ENCODE data around the gene UCP2. TPM values are rescaled to one million over a fixed set of nuclear protein-coding genes. Genes with fewer than 3 reads are reported as not detected.

Gene UCP2
- total RNA-seq, 1 donor from 2014 or later = 69.2 TPM

DNA sequence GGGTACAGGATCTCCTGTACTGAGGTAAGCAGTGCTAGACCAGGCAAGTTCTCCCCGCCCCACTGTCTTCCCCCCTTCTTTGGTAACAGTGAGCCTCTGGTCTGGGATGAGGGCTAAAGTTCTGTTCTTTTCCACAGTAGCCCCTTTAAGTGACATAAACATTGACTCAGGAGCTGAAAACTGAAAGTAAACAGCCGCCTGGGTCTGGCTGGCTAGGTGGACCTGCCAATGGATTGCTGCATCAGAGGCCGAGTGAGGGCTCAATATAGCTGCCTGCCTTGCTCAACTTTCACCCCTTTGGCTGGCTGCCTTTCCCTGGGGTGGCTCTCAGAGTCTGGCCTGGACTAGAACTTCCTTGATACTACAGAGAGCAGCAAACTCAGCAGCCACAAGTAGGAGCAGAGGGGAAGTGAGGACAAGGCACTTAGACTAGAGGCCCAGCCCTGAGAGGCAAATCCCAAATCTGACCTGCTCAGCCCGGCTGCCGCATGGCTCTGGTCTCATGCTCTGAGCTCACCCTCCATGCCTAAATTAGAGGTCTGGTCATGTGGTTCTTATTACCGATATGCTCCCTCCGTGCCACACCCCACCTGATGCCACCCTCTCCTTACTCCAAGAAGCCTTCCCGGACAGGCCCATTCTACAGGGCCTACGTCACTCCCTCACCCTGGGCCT is 35.8 kb upstream of the UCP2 start:
- H3K4me2 ChIP-seq = no peak overlapping the region
- no peak overlapping the region for H3K27ac Mint-ChIP-seq

DNA sequence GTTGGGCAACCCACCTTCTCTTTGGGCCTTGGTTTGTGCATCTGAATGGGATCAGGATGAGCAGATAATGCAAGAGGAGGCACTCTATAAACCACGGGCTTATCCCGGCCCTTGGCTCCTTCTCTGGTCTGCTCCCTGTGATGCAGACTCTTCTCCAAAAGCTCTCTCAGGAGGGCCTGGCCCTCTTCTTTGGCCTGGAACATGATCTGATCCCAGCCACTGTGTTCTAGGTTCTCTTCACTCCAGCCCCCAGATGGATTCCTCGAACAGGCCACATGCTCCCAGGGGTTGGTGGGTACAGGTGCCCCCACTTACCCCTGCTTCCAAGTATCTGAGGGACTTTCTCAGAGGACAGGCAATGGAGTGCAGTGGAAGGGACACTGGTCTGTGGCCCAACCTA is 35.0 kb upstream of the UCP2 start:
- Histone ChIP-seq H3K27ac (no peak overlapping the region), H3F3A (ENCODE audit: low read depth) (no peaks in the 10 kb centered on the region), H3K4me1 (no peaks in the 10 kb centered on the region), H3K4me3 (no peak overlapping the region), H2AFZ (replicated peaks) (no peak overlapping the region), H3K4me2 (no peak overlapping the region), H3K79me2 (ENCODE audit: low read depth) (no peaks in the 10 kb centered on the region), H3K9me3 (ENCODE audit: low read depth) (no peaks in the 10 kb centered on the region), H3K36me3 (no peaks in the 10 kb centered on the region), H4K20me1 (ENCODE audit: low read depth) (no peaks in the 10 kb centered on the region), H3K9ac (no peak overlapping the region), H3K27me3 (no peaks in the 10 kb centered on the region)
- Mint-ChIP-seq H3K4me1 (no peaks in the 10 kb centered on the region), H3K9me3 (no peaks in the 10 kb centered on the region), H3K4me3 (no peak overlapping the region), H3K27me3 (ENCODE audit: insufficient read depth, low read depth) (peaks cover 8% of the 10 kb centered on the region), H3K27ac (no peak overlapping the region), H3K36me3 (peaks cover 18% of the 10 kb centered on the region)
- no peak for DNase-seq (ENCODE audit: low spot score)
- TF ChIP-seq EZH2 (IDR thresholded peaks at IDR 0.05) = no peak
- TF ChIP-seq, protein P1, sequence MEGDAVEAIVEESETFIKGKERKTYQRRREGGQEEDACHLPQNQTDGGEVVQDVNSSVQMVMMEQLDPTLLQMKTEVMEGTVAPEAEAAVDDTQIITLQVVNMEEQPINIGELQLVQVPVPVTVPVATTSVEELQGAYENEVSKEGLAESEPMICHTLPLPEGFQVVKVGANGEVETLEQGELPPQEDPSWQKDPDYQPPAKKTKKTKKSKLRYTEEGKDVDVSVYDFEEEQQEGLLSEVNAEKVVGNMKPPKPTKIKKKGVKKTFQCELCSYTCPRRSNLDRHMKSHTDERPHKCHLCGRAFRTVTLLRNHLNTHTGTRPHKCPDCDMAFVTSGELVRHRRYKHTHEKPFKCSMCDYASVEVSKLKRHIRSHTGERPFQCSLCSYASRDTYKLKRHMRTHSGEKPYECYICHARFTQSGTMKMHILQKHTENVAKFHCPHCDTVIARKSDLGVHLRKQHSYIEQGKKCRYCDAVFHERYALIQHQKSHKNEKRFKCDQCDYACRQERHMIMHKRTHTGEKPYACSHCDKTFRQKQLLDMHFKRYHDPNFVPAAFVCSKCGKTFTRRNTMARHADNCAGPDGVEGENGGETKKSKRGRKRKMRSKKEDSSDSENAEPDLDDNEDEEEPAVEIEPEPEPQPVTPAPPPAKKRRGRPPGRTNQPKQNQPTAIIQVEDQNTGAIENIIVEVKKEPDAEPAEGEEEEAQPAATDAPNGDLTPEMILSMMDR (IDR thresholded peaks at IDR 0.05) = no peak
- TF ChIP-seq EZH2phosphoT487 (IDR thresholded peaks at IDR 0.05) = no peak

More for the DNA sequence above, 35.8 kb upstream of the UCP2 start:
- Histone ChIP-seq H4K20me1 (ENCODE audit: low read depth) (no peaks in the 10 kb centered on the region), H3K36me3 (no peaks in the 10 kb centered on the region), H3K9me3 (ENCODE audit: low read depth) (no peaks in the 10 kb centered on the region), H3K4me1 (no peaks in the 10 kb centered on the region), H3K4me3 (no peak overlapping the region), H3K27ac (no peak overlapping the region), H3K9ac (no peak overlapping the region), H3F3A (ENCODE audit: low read depth) (no peaks in the 10 kb centered on the region), H3K27me3 (no peaks in the 10 kb centered on the region), H3K79me2 (ENCODE audit: low read depth) (no peaks in the 10 kb centered on the region), H2AFZ (replicated peaks) (no peak overlapping the region)
- Mint-ChIP-seq H3K9me3 (no peaks in the 10 kb centered on the region), H3K4me3 (no peak overlapping the region), H3K36me3 (peaks cover 18% of the 10 kb centered on the region), H3K27me3 (ENCODE audit: insufficient read depth, low read depth) (peaks cover 8% of the 10 kb centered on the region), H3K4me1 (no peaks in the 10 kb centered on the region)
- DNase-seq (ENCODE audit: low spot score) = no peak
- TF ChIP-seq, protein P1 (IDR thresholded peaks at IDR 0.05) = no peak
- no peak for TF ChIP-seq EZH2 (IDR thresholded peaks at IDR 0.05)
- TF ChIP-seq EZH2phosphoT487 (IDR thresholded peaks at IDR 0.05) = no peak

DNA sequence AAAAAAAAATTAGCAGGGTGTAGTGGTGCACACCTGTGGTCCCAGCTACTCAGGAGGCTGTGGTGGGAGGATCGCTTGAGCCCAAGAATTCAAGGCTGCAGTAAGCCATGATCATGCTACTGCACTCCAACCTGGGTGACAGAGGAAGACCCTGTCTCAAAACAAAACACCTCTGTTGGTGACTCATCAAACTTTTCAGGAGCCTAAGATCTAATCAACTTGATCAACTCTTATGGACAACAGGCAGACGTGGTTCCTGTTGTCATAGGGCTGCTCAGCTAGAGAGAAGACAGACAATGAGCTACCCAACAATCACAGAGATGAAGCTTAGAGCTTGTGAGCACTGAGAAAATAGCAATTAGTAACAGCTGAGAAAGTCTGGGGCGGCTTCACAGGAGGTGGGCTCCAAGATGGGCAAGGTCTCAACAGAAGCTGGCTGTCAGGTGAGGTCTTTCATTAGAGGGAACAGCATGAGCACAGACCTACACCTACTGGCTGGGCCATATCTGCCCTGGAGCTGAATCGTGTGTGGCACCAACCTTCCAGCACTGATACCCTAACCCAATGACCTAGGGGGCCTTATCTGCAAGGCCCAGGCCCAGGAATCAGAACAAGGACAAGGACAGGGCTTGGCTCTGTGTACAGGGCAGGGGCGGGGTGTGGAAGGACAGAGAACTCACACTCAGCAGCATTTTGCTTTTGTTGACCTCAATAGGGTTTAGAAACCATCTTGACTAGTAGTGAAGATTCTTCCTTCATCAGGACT is 33.5 kb upstream of the UCP2 start:
- Histone ChIP-seq H3K9ac (no peak overlapping the region), H3K9me3 (ENCODE audit: low read depth) (no peaks in the 10 kb centered on the region), H4K20me1 (ENCODE audit: low read depth) (no peaks in the 10 kb centered on the region), H3K79me2 (ENCODE audit: low read depth) (no peaks in the 10 kb centered on the region), H3K36me3 (no peaks in the 10 kb centered on the region), H3K27me3 (no peaks in the 10 kb centered on the region), H3K4me2 (no peak overlapping the region), H3K4me3 (no peak overlapping the region), H3K4me1 (no peaks in the 10 kb centered on the region), H2AFZ (replicated peaks) (no peak overlapping the region), H3F3A (ENCODE audit: low read depth) (no peaks in the 10 kb centered on the region), H3K27ac (no peak overlapping the region)
- Mint-ChIP-seq H3K27me3 (ENCODE audit: insufficient read depth, low read depth) (peaks cover 8% of the 10 kb centered on the region), H3K4me3 (no peak overlapping the region), H3K27ac (no peak overlapping the region), H3K4me1 (no peaks in the 10 kb centered on the region), H3K36me3 (peaks cover 22% of the 10 kb centered on the region), H3K9me3 (no peaks in the 10 kb centered on the region)
- no peak for DNase-seq (ENCODE audit: low spot score)
- TF ChIP-seq EZH2 (IDR thresholded peaks at IDR 0.05) = no peak
- TF ChIP-seq, protein P1 (IDR thresholded peaks at IDR 0.05) = no peak
- TF ChIP-seq EZH2phosphoT487 (IDR thresholded peaks at IDR 0.05) = no peak

All from neural progenitor cell (in vitro differentiated cells).